ENCODE data around the gene IGFBP3.

GRCh38 chr7:45922810-45923209 lies 1.7 kb upstream of the IGFBP3 start:
- TF ChIP-seq EZH2 (IDR thresholded peaks at IDR 0.05) (no peak), POLR2A (IDR thresholded peaks at IDR 0.05; ENCODE audit: borderline replicate concordance, extremely low read depth, insufficient read depth, insufficient read length) (no peak)

Measured in HCT116 (cell line).